Measurements from ENCODE around the gene PRC1.
A peak's percentile ranks its signal among the peaks of the same experiment; 100 is the strongest.

PRC1 gene

GRCh38 chr15:90955624-90956273 lies 38.6 kb downstream of the PRC1 start:
- DNase-seq (ENCODE audit: low read depth): no peak

GRCh38 chr15:90954712-90955623 lies 39.4 kb downstream of the PRC1 start, which contains the start of gene RCCD1:
Gene RCCD1, plus strand, starts transcription at chr15:90954884. Its CDS starts 1,851 bp downstream, at chr15:90956735.
- DNase-seq (ENCODE audit: low read depth): peak; percentile 79

- no peak for DNase-seq (ENCODE audit: low read depth)
Observed at GRCh38 chr15:90953947-90954711, 40.2 kb downstream of the PRC1 start.

GRCh38 chr15:90952901-90953677 lies 41.2 kb downstream of the PRC1 start:
- no peak for DNase-seq (ENCODE audit: low read depth)

DNA sequence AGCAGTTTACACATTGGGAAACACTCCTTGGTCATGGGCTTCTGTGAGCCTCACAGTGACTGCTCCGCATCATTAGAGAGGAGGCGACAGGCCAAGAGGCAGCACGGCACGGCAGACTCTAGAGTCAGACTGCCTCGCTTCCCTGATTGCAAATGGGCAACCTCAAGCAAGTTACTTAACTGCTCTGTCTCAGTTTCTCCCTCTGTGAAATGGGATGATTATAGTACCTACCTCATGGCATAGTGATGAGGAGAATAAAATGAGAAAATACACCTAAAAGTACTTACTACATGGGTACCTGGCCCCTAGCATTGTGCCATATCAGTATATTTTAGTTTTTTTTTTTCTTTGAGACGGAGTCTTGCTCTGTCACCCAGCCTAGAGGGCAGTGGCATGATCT lies 43.7 kb downstream of the PRC1 start:
- DNase-seq (ENCODE audit: low read depth): no peak

DNA sequence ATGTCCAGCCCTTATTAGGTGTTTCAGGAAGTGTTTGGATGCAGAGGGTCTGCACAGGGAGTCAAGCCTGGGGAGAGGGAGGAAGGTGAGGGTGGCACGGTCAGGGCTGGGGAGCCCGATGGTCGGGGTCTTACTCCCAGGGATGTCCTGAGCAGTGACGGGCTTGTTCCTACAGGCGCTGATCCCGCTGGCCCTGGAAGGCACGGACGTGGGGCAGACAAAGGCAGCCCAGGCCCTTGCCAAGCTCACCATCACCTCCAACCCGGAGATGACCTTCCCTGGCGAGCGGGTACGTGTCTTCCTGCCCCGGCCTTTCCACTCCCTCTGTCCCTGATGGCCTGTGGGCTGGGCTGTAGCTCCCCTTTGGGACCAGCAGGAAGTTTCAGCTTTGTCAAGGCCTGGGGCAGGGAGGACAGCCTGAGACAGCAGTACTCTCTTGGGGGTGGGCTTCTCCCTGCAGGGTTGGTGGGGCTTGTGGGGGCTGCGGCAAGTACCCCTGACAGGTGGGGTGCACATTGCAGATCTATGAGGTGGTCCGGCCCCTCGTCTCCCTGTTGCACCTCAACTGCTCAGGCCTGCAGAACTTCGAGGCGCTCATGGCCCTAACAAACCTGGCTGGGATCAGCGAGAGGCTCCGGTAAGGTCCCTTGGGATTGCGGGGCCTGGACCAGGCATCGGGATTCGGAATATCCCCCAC lies 44.2 kb downstream of the PRC1 start:
- no peak for DNase-seq (ENCODE audit: low read depth)

- DNase-seq (ENCODE audit: low read depth): no peak
Observed at GRCh38 chr15:90948506-90948905, 45.8 kb downstream of the PRC1 start.

GRCh38 chr15:90947577-90948357 lies 46.6 kb downstream of the PRC1 start:
- no peak for DNase-seq (ENCODE audit: low read depth)

DNA sequence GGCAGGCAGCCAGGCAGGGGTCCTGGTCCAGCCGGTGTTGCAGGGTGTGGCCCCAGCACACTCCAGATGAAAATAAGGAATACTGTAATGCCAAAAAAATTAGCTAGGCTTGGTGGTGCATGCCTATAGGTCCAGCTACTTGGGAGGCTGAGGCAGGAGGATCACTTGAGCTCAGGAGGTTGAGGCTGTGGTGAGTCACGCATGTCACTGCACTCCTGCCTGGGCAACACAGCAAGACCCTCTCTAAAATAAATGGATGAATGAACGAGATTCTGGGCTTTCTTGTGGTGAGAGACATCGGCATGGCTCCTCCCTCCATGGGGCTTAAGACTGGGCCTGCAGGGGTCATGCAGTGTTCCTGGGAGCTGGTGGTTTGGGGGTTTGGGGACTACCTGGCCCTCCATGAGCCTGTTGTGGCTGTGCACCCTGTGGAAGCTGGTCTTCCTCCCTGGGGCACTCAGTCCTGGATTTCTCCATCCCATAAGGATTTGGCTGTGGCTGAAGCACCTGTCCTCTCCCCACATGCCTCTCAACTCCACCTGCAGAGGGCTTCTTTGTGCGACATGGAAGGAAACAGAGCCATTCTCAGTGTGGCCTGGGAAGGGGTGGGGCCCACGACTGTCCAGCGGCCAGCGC lies 47.3 kb downstream of the PRC1 start:
- DNase-seq (ENCODE audit: low read depth): no peak

DNA sequence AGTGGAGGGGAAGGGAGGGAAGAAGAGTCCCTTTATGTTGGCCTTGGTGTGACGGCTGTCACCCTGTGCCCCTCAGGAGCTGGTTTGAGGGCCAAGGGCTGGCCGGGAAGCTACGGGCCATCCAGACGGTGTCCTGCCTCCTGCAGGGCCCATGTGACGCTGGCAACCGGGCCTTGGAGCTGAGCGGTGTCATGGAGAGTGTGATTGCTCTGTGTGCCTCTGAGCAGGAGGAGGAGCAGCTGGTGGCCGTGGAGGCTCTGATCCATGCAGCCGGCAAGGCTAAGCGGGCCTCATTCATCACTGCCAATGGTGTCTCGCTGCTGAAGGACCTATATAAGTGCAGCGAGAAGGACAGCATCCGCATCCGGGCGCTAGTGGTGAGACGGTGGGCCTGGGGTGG lies 47.8 kb downstream of the PRC1 start:
- DNase-seq (ENCODE audit: low read depth): no peak

DNA sequence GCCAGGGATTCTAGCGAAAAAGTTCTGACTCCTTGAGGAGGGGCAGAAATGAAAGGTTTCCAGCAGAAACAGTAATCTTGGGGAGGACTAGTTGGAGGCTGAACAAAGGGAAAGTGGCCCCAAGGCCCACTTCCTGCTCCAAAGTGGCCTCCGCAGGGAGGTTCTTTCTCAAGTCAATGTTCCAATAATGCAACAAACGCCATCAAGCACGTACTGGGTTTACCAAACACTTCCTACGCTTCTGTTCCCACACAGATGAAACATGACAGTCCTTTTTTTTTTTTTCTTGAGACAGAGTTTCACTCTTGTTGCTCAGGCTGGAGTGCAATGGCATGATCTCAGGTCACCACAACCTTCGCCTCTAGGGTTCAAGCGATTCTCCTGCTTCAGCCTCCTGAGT lies 49.2 kb downstream of the PRC1 start:
- no peak for DNase-seq (ENCODE audit: low read depth)

DNA sequence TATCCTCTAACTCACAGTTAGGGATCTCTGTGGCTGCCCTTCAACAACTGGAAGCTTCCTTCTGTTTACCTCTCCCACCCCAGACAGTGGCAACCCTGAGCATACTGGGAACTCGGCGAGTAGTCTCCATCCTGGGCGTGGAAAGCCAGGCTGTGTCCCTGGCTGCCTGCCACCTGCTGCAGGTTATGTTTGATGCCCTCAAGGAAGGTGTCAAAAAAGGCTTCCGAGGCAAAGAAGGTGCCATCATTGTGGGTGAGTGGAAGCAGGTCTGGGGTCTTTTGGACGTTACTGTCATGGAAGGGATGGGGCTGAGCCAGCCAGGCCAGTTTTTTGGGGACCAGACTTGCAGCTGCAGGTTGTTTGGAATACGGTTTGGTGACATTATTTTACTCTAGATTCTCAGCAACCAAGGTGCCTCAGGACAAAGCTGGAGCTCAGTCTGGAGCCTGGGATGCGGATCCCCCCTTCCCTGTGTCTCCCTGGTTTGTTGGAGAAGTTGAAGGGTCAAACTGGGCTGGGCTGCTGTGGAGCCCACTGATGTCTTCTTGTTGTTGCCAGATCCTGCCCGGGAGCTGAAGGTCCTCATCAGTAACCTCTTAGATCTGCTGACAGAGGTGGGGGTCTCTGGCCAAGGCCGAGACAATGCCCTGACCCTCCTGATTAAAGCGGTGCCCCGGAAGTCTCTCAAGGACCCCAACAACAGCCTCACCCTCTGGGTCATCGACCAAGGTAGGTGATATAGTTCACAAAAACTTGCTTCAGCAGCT lies 51.8 kb downstream of the PRC1 start:
- DNase-seq (ENCODE audit: low read depth): no peak

DNA sequence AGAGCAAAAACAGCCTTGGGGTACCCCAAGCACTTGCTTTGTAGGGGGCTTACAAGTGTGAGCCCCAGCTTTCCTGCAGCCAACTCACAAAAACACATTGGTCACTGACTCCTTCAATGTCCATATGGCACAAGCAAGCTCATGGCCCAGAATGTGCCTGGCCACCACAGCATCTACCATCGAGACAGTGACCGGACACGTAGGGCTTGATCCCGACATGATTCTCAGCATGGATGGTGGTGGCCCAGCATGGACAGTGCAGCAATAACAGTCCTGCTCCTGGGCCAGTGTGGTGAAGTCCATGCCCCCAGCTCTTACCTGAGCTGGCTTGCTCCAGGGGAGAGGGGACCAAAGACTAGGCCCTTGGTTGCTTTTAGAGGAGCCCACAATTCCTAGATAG lies 53.3 kb downstream of the PRC1 start:
- no peak for DNase-seq (ENCODE audit: low read depth)

DNA sequence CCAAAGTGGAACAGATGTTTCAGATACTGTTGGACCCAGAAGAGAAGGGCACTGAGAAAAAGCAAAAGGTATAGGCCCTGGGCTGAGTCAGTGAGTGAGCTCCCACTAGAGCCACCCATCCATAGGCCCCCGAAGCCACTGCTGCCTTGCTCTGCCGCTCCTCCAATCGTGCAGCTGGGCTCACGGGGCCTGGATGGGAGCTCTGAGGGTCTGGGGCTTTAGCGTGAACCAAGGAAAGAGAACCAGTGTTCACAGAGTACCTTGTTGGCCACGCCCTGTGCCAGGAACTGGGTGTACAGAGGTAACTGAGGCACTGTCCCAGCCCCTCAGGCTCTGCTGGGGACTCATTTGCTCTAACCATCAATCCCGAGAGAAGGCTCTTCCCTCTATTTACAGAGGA lies 54.6 kb downstream of the PRC1 start:
- no peak for DNase-seq (ENCODE audit: low read depth)

GRCh38 chr15:90938261-90938660 lies 56.1 kb downstream of the PRC1 start:
- DNase-seq (ENCODE audit: low read depth): no peak

- DNase-seq (ENCODE audit: low read depth): no peak
Observed at GRCh38 chr15:90936823-90937222, 57.5 kb downstream of the PRC1 start.

GRCh38 chr15:90934949-90935751 lies 59.2 kb downstream of the PRC1 start, which contains the start of gene UNC45A:
Gene UNC45A, plus strand, starts transcription at chr15:90935285. Its CDS starts 40 bp downstream, at chr15:90935325.
- peak; percentile 92 for DNase-seq (ENCODE audit: low read depth)
